Measurements from ENCODE around the gene AGMO. TPM values are rescaled to one million over a fixed set of nuclear protein-coding genes. Genes with fewer than 3 reads are reported as not detected.
A peak's percentile ranks its signal among the peaks of the same experiment; 100 is the strongest.

AGMO gene
- polyA plus RNA-seq, 6 donors from 2014 or later, result not detected

DNA sequence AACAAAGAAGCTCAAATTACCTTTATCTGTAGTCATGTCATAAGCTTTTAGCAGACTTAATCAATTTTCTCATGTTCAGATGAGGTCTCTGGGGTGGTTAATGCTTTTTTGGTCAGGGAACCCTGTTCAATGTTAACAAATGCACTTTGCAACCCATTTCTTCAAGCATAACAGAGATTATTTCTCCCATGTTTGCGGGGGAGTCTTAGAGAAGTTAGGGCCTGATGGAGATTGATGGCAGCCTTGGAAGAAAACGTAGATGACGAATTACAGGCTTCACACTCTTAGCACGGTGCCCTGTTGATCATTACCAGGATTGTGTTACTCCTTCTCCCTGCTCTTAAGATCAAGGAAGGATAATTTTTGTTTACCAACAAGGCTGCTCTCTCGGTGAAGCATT lies 76.4 kb downstream of the AGMO start:
- Mint-ChIP-seq H3K27me3 (no peaks in the 10 kb centered on the region), H3K4me3 (peak overlapping the region in 1 of 8 donors; percentile 22), H3K27ac (no peak overlapping the region), H3K9me3 (peaks cover 0 to 10% (median 2%) of the 10 kb centered on the region in 7 donors), H3K4me1 (no peaks in the 10 kb centered on the region), H3K36me3 (no peaks in the 10 kb centered on the region)
- DNase-seq (no peak), ATAC-seq (ENCODE audit: low read depth in 2 of 2) (no peak)

DNA sequence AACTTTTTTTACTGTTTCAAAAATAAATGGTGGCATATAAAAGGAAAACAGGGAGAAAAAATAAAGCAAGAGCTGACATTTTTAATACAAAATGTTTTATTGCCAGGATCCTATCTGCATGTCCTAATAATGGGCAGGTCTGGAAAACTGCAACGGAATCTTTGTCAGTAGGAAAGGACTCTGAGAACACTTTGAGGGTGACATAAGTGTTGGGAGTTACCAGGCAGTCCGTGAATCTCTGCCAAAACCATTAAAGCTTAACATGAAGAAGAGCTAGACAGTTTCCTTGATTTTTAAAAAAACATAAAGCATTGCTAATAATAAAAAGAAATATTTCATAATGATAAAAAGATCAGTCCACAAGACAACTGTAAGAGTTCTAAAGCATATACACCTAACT lies 80.7 kb downstream of the AGMO start:
- no peak overlapping the region for H3K4me3 Mint-ChIP-seq
- no peaks in the 10 kb centered on the region for H3K4me1 Mint-ChIP-seq
- H3K9me3 Mint-ChIP-seq, result peaks cover 0 to 13% (median 8%) of the 10 kb centered on the region in 7 donors
- DNase-seq, result no peak
- no peak overlapping the region for H3K27ac Mint-ChIP-seq
- H3K36me3 Mint-ChIP-seq, result no peaks in the 10 kb centered on the region
- H3K27me3 Mint-ChIP-seq, result no peaks in the 10 kb centered on the region
- ATAC-seq (ENCODE audit: low read depth in 2 of 2), result no peak

DNA sequence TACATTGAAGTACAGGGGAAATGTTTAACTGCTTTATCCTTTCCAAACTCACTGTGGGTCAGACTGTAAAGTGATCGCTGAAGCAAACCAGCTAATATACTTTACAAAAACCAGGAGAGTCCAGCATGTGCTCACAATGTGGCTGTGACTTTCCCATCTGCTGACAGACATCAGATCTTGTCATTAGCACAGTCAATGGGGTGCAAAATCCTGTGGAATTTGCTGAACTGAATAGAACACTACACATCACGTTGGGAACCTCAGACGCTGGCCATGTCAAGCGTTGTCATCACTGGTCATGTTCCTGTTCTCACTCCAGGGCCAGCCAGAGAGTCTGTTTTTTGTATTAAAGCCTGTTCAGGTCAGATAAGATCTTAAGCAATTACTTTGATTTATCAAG lies 83.4 kb downstream of the AGMO start:
- Mint-ChIP-seq H3K36me3 (no peaks in the 10 kb centered on the region), H3K27me3 (no peaks in the 10 kb centered on the region), H3K27ac (no peak overlapping the region), H3K4me1 (no peaks in the 10 kb centered on the region), H3K4me3 (no peak overlapping the region), H3K9me3 (peaks cover 0 to 12% (median 8%) of the 10 kb centered on the region in 7 donors)
- no peak for ATAC-seq (ENCODE audit: low read depth in 2 of 2)
- DNase-seq, result no peak

DNA sequence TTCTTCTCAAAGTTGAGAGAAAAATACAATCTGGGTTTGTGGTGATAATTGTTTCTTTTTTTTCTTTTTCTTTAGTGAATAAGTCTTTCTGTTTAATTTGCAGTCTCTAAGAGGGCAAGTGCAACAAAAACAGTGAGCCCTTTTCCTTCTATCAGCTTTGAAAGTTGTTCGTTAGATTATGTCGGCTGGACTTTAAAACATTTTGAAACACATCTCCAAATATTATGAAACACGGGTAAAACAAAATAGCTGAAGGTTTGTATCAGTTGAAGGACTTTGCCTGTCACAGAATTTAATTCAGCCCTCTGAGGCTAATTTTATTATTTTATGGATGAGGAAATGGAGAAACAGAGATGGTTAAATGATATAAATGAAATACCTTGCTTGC lies 85.3 kb downstream of the AGMO start:
- Mint-ChIP-seq H3K27me3 (no peaks in the 10 kb centered on the region), H3K4me1 (no peaks in the 10 kb centered on the region), H3K36me3 (no peaks in the 10 kb centered on the region), H3K9me3 (peaks cover 0 to 11% (median 8%) of the 10 kb centered on the region in 7 donors), H3K4me3 (no peak overlapping the region), H3K27ac (no peak overlapping the region)
- ATAC-seq (ENCODE audit: low read depth in 2 of 2) (no peak), DNase-seq (no peak)

DNA sequence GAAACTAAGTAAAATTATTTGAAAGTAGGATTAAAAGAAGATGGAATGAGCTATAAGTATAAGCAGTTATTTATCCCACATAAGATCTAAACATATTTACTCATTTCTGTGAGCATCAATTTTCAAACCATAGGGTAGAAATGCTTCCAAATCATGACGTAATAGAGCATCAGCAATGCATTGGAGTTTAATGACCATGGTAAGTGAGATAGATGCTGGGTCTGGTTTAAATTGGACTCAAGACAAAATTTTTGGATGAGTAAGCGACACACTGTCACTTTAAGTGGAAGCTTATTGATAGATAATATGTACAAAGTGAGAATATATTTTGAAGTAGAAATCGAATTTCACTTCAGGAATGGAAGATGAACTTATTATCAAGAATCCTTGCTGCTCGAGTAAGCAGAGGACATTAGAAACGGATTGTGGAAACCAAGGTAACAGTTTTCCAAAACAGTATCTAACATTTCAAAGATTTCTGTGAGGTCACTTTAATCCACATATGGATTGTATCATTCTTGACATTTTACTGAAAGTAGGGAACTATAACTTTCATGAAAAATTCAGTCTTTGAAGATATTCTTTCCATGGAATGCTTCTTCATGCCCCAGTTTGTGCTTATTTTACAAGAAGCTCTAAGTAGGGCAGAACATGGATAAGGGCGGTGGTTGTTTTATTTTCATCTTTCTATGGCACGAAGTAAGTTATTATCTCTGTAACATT lies 85.8 kb downstream of the AGMO start:
- H3K4me3 Mint-ChIP-seq, result no peak overlapping the region
- H3K27ac Mint-ChIP-seq, result no peak overlapping the region
- H3K36me3 Mint-ChIP-seq, result no peaks in the 10 kb centered on the region
- no peaks in the 10 kb centered on the region for H3K4me1 Mint-ChIP-seq
- DNase-seq (no peak), ATAC-seq (ENCODE audit: low read depth in 2 of 2) (no peak)
- peaks cover 0 to 11% (median 8%) of the 10 kb centered on the region in 7 donors for H3K9me3 Mint-ChIP-seq
- H3K27me3 Mint-ChIP-seq, result no peaks in the 10 kb centered on the region

DNA sequence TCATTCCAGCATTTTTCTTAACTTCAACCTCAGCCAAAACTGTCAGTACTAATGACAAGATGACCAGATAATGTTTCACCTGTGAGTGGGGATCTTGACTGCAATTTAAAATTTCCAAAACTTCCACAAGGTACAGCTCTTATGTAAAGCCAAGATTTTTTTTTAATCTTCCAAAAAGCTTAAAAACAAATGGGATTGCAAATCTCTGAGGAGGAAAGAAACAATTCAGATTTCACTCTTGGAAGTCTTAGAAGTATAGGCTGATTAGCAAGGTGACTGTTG lies 90.2 kb downstream of the AGMO start:
- Mint-ChIP-seq H3K4me1 (no peaks in the 10 kb centered on the region), H3K36me3 (no peaks in the 10 kb centered on the region), H3K27me3 (no peaks in the 10 kb centered on the region), H3K9me3 (peaks cover 0 to 11% (median 4%) of the 10 kb centered on the region in 7 donors), H3K4me3 (no peak overlapping the region), H3K27ac (no peak overlapping the region)
- DNase-seq, result no peak
- ATAC-seq (ENCODE audit: low read depth in 2 of 2), result no peak

DNA sequence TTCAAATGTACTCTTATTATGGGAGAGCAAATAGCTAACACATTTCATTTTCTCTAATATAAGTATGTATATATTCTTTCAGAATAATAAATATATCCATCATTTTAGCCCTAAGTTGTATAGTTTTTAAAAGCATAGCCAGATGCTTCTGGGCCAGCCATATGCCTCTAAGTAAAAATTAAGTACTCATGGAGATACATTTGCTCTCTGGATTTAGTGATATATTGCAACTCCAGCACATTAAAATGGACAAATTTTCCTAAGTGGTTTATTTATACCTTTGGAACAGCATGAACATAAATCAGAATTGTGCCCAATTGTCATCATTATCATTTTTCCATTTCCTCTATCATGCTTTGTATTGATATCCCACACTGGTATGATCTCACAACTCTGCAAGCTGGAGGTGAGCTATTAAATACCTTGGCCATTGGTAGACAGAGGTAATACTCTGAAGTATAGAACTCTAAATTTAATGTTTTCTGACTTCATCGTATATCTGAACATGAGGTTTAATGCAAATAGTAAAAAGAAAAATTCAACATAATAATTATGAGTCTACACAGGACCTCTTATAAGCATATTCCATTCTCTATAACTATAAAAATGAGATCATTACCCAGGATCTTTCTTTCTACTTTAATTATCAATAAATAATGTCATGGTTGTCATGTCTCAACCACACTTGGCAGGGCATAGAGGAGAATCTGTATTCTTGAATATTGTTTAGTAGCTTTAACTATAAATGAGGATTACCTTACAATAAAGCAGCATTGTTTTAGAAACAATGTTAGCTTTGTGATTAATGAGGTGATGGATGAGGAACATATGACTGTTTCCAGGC lies 90.8 kb downstream of the AGMO start:
- H3K9me3 Mint-ChIP-seq, result peaks cover 0 to 11% (median 2%) of the 10 kb centered on the region in 7 donors
- no peak overlapping the region for H3K27ac Mint-ChIP-seq
- no peaks in the 10 kb centered on the region for H3K27me3 Mint-ChIP-seq
- H3K4me1 Mint-ChIP-seq, result no peaks in the 10 kb centered on the region
- no peak for DNase-seq
- H3K36me3 Mint-ChIP-seq, result no peaks in the 10 kb centered on the region
- no peak overlapping the region for H3K4me3 Mint-ChIP-seq
- ATAC-seq (ENCODE audit: low read depth in 2 of 2), result no peak

DNA sequence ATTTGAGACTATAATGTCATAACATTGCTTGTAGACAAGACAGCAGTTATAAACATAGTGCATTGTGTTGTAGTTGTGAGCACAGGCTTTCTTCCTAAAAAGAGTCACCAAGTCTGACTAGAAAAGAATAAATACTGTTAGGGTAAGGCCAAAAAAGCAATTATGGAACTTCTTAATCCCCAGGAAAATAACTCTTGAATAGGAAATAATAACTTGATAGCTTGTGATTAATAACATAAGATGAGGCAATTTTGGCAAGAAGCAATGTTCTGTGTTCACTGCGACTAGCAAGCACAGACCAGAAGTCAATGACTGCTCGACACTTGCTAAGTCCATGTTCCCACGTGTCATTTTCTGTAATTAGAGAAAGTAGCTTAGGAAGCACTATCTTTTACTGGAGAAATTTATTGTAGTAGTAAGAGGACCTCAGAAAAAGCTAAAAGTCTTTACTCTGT lies 97.1 kb downstream of the AGMO start:
- no peak overlapping the region for H3K27ac Mint-ChIP-seq
- H3K27me3 Mint-ChIP-seq, result no peaks in the 10 kb centered on the region
- peaks cover 0 to 8% (median 0%) of the 10 kb centered on the region in 7 donors for H3K9me3 Mint-ChIP-seq
- H3K4me3 Mint-ChIP-seq, result no peak overlapping the region
- no peaks in the 10 kb centered on the region for H3K4me1 Mint-ChIP-seq
- ATAC-seq (ENCODE audit: low read depth in 2 of 2), result no peak
- DNase-seq, result no peak
- no peaks in the 10 kb centered on the region for H3K36me3 Mint-ChIP-seq

DNA sequence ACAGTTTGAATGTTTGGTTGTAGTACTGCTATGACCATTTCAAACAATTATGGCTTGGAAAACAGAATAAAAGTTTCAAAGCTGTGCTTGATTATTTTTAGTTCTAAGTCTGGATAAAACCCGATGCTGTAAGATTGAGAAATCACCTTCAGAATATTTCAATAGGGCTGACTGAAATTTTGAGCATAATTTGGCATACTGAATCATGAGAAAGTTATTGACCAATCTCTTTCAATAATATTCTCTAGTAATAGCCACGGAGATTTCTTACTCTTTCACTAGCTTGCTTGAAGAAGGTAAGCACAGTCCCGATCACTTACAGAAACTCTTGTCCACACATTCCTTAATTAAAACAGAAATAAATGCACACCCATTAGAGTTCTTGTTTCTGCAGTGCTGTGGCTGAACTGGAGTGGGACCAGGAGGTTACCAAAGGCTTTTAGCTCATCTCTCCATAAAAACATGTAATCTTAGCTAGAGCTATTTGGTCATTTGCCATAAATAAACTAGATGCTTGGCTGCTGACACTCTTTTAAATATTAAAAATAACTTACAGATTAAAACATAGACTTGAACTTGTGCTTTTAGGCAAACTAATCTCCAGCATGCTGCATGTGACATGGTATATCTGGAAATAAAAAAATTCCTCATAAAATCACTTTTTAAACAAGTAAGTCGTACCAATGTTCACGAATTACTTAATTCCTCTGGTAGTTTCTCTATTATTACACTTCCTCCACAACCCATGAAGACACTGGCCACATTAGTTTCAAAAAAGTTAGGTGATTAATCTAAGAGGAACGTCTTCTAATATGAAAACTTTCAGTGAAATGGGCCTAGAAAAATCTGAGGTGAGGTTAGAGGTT lies 97.8 kb downstream of the AGMO start:
- DNase-seq (no peak), ATAC-seq (ENCODE audit: low read depth in 2 of 2) (no peak)
- Mint-ChIP-seq H3K9me3 (peaks cover 0 to 4% (median 0%) of the 10 kb centered on the region in 7 donors), H3K36me3 (no peaks in the 10 kb centered on the region), H3K4me1 (no peaks in the 10 kb centered on the region), H3K4me3 (no peak overlapping the region), H3K27ac (no peak overlapping the region), H3K27me3 (no peaks in the 10 kb centered on the region)

DNA sequence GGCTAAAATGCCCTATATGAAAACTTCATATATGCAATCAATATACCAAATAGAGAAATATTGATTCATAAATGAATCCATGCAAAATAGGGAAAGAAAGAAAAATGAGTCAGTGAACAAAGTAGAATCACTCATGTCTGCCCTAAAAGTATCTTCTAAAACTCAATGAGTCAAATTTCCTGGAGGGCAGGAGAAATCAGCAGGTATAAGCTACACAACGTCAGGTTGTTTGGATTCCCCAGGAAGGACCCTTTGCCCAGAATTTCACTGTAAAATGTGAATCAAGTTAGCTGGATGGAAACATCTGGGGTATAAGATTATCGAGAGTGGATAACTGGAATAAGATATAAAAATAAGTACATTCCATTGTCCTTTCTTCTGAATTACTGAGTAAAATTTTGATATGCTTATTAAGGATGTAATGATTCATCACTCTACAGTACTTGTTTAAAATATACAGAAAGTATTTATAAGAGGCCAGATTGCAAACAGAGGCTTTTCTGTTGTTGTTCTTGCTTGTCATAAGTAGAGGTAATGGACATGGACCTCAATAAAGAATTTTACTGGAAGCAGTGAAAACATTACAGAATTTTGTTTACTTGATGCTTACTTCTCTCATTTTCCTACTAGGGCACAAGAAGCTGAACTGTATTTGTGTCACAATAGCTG lies 99.0 kb downstream of the AGMO start:
- DNase-seq (no peak), ATAC-seq (ENCODE audit: low read depth in 2 of 2) (no peak)
- Mint-ChIP-seq H3K27me3 (no peaks in the 10 kb centered on the region), H3K4me3 (no peak overlapping the region), H3K36me3 (no peaks in the 10 kb centered on the region), H3K4me1 (no peaks in the 10 kb centered on the region), H3K27ac (no peak overlapping the region), H3K9me3 (peaks cover 0 to 4% (median 0%) of the 10 kb centered on the region in 7 donors)

DNA sequence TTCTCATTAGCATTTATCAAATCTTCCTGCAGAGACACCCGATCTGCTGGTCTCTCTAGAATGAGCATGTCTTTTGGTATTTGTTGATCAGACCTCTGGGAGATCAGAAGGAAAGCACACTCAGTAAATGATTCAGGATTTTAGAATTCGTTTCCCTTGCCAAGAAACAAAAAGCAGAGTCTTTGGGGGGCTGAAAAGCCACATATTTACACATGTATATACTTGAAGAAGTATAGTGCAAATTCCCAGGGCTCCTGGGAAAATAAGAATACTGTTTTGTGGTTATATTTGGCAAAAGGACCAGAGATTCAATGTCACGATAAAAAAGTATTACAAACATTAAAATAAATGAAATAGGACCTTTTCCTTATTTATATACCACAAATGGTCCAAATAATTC lies 100.2 kb downstream of the AGMO start:
- no peak for DNase-seq
- no peak overlapping the region for H3K4me3 Mint-ChIP-seq
- no peak overlapping the region for H3K27ac Mint-ChIP-seq
- H3K27me3 Mint-ChIP-seq, result no peaks in the 10 kb centered on the region
- H3K4me1 Mint-ChIP-seq, result no peaks in the 10 kb centered on the region
- H3K36me3 Mint-ChIP-seq, result no peaks in the 10 kb centered on the region
- no peak for ATAC-seq (ENCODE audit: low read depth in 2 of 2)
- H3K9me3 Mint-ChIP-seq, result peaks cover 0 to 4% (median 0%) of the 10 kb centered on the region in 7 donors

DNA sequence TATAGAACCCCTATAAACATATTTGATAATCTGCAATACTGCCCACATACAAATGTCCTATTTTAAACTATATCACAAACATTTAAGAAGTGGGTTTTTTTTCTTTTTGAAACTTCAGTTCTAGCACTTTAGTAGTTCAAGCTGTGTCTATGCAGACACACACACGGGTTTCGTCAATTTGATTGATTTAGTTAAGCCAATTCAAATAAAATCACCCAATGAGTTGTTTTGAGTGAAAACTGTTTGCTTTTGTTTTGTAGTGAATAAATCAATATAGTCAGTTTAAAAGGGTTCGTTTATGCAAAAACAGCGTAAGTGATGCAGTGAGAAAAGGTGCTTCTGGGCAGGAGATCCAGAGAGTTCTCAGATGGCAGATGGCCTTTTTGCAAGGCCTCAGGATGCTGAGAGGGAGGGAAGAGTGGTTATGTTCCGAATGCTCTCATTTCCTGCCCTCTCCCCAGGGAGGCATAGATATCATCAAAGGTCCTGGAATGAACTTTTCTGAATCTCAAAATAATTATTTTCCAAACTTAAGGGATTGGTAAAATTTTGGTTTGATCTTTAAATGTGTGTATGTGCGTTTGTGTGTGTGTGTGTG lies 102.7 kb downstream of the AGMO start:
- no peaks in the 10 kb centered on the region for H3K27me3 Mint-ChIP-seq
- no peaks in the 10 kb centered on the region for H3K36me3 Mint-ChIP-seq
- H3K4me1 Mint-ChIP-seq, result no peaks in the 10 kb centered on the region
- no peak overlapping the region for H3K4me3 Mint-ChIP-seq
- DNase-seq, result no peak
- H3K27ac Mint-ChIP-seq, result no peak overlapping the region
- no peak for ATAC-seq (ENCODE audit: low read depth in 2 of 2)
- peaks cover 0 to 4% (median 0%) of the 10 kb centered on the region in 7 donors for H3K9me3 Mint-ChIP-seq
